Activated CD4-positive, alpha-beta memory T cell treated with anti-CD3 and anti-CD28 coated beads, Interleukin-2, amount 10 ng/mL, durations not matched to agents 7 days and 5 days (primary cell): ENCODE data around the gene MTREX. TPM values are rescaled to one million over a fixed set of nuclear protein-coding genes. Genes with fewer than 3 reads are reported as not detected.

Source experiments
- CTCF ChIA-PET: fragments of 350-600 bp; sonication (Branson Sonifier 250); formaldehyde crosslinking; loops from one replicate; lab custom pipeline; 2021; ENCODE audit warnings: antibody characterized with exemption, inconsistent platforms; lab: Charles Lee
- POLR2A ChIA-PET: fragments of 350-600 bp; sonication (Branson Sonifier 250); formaldehyde crosslinking; loops from one replicate; lab custom pipeline; 2021; ENCODE audit warnings: antibody characterized with exemption; lab: Charles Lee
- DNase-seq: peaks from one replicate; pipeline ENCODE4 v3.0.0-alpha.2; 2020
- H3K27ac Mint-ChIP-seq: one replicate; pipeline ENCODE4 v1.8.0; 2021; ENCODE audit warnings: mild to moderate bottlenecking, mixed read lengths
- H3K27me3 Mint-ChIP-seq: one replicate; pipeline ENCODE4 v1.8.0; 2021; ENCODE audit warnings: mixed read lengths
- H3K36me3 Mint-ChIP-seq: one replicate; pipeline ENCODE4 v1.8.0; 2021; ENCODE audit warnings: low read depth, mixed read lengths
- H3K4me1 Mint-ChIP-seq: one replicate; pipeline ENCODE4 v1.8.0; 2021; ENCODE audit warnings: mixed read lengths
- H3K4me3 Mint-ChIP-seq: one replicate; pipeline ENCODE4 v1.8.0; 2021; ENCODE audit warnings: mild to moderate bottlenecking, mixed read lengths
- H3K9me3 Mint-ChIP-seq: one replicate; pipeline ENCODE4 v1.8.0; 2021; ENCODE audit warnings: mixed read lengths
- total RNA-seq, 2 experiments: library from RNA; stranded (reverse); gene quantifications; one replicate each; pipeline ENCODE4 v1.2.3, GENCODE V29; 2021

The MTREX gene
- total RNA-seq, 2 experiments from 2014 or later = 69.7 to 71.4 TPM

- Mint-ChIP-seq H3K4me1 (peaks cover 25% of the 10 kb centered on the region), H3K36me3 (peaks cover 8% of the 10 kb centered on the region), H3K27ac (no peak overlapping the region), H3K4me3 (no peak overlapping the region), H3K9me3 (no peaks in the 10 kb centered on the region), H3K27me3 (no peaks in the 10 kb centered on the region)
- CTCF ChIA-PET = no interaction called here
- no peak for DNase-seq
- POLR2A ChIA-PET = no interaction called here
Measured at GRCh38 chr5:55441954-55442353, 134.2 kb downstream of the MTREX start.

- Mint-ChIP-seq H3K4me3 (no peak overlapping the region), H3K27me3 (no peaks in the 10 kb centered on the region), H3K27ac (no peak overlapping the region), H3K4me1 (peaks cover 3% of the 10 kb centered on the region), H3K9me3 (no peaks in the 10 kb centered on the region), H3K36me3 (no peaks in the 10 kb centered on the region)
- ChIA-PET POLR2A (no interaction called here), CTCF (no interaction called here)
- DNase-seq = no peak
Measured at GRCh38 chr5:55445791-55446190, 138.0 kb downstream of the MTREX start.

GRCh38 chr5:55446640-55447351, 139.0 kb downstream of the MTREX start:
- H3K36me3 Mint-ChIP-seq = no peaks in the 10 kb centered on the region
- no peak for DNase-seq
- no peaks in the 10 kb centered on the region for H3K4me1 Mint-ChIP-seq
- no peak overlapping the region for H3K4me3 Mint-ChIP-seq
- no peaks in the 10 kb centered on the region for H3K27me3 Mint-ChIP-seq
- no peaks in the 10 kb centered on the region for H3K9me3 Mint-ChIP-seq
- no peak overlapping the region for H3K27ac Mint-ChIP-seq
- POLR2A ChIA-PET = no interaction called here
- CTCF ChIA-PET = interaction anchor here (1.7 kb wide), 1 partner anchor 246 kb away, joined by 5 read pairs; no protein-coding TSS in a partner anchor

- Mint-ChIP-seq H3K27ac (no peak overlapping the region), H3K9me3 (no peaks in the 10 kb centered on the region), H3K4me3 (no peak overlapping the region), H3K36me3 (no peaks in the 10 kb centered on the region), H3K27me3 (no peaks in the 10 kb centered on the region), H3K4me1 (no peaks in the 10 kb centered on the region)
- ChIA-PET POLR2A (no interaction called here), CTCF (no interaction called here)
- no peak for DNase-seq
Measured at GRCh38 chr5:55450050-55450765, 142.4 kb downstream of the MTREX start.

GRCh38 chr5:55451976-55452375, 144.2 kb downstream of the MTREX start:
- no peak for DNase-seq
- peaks cover 2% of the 10 kb centered on the region for H3K4me1 Mint-ChIP-seq
- H3K36me3 Mint-ChIP-seq = no peaks in the 10 kb centered on the region
- no peaks in the 10 kb centered on the region for H3K9me3 Mint-ChIP-seq
- ChIA-PET CTCF (no interaction called here), POLR2A (no interaction called here)
- no peak overlapping the region for H3K4me3 Mint-ChIP-seq
- H3K27me3 Mint-ChIP-seq = no peaks in the 10 kb centered on the region
- no peak overlapping the region for H3K27ac Mint-ChIP-seq

GRCh38 chr5:55453211-55453610, 145.4 kb downstream of the MTREX start:
- Mint-ChIP-seq H3K9me3 (no peaks in the 10 kb centered on the region), H3K27me3 (no peaks in the 10 kb centered on the region), H3K4me3 (no peak overlapping the region), H3K27ac (no peak overlapping the region), H3K36me3 (no peaks in the 10 kb centered on the region), H3K4me1 (peaks cover 2% of the 10 kb centered on the region)
- DNase-seq = no peak
- ChIA-PET CTCF (no interaction called here), POLR2A (no interaction called here)

- Mint-ChIP-seq H3K9me3 (no peaks in the 10 kb centered on the region), H3K27ac (no peak overlapping the region), H3K4me3 (no peak overlapping the region), H3K4me1 (peaks cover 2% of the 10 kb centered on the region), H3K27me3 (no peaks in the 10 kb centered on the region), H3K36me3 (no peaks in the 10 kb centered on the region)
- CTCF ChIA-PET = no interaction called here
- DNase-seq = no peak
- POLR2A ChIA-PET = interaction anchor here (0.6 kb wide), 1 partner anchor 319 kb away, joined by 3 read pairs; no protein-coding TSS in a partner anchor
Measured at GRCh38 chr5:55454282-55454681, 146.5 kb downstream of the MTREX start.

- Mint-ChIP-seq H3K4me1 (peaks cover 2% of the 10 kb centered on the region), H3K27me3 (no peaks in the 10 kb centered on the region), H3K36me3 (no peaks in the 10 kb centered on the region), H3K9me3 (no peaks in the 10 kb centered on the region), H3K4me3 (no peak overlapping the region), H3K27ac (no peak overlapping the region)
- POLR2A ChIA-PET = no interaction called here
- no peak for DNase-seq
- CTCF ChIA-PET = interaction anchor here (0.6 to 1.0 kb wide), 2 partner anchors 13 to 14 kb away, joined by 4 read pairs; no protein-coding TSS in a partner anchor
Measured at GRCh38 chr5:55456216-55456895, 148.6 kb downstream of the MTREX start.

GRCh38 chr5:55459572-55459971, 151.8 kb downstream of the MTREX start:
- no peak for DNase-seq
- Mint-ChIP-seq H3K4me1 (peaks cover 2% of the 10 kb centered on the region), H3K27me3 (no peaks in the 10 kb centered on the region), H3K27ac (no peak overlapping the region), H3K9me3 (no peaks in the 10 kb centered on the region), H3K36me3 (no peaks in the 10 kb centered on the region), H3K4me3 (no peak overlapping the region)
- POLR2A ChIA-PET = no interaction called here
- CTCF ChIA-PET = no interaction called here

- H3K27ac Mint-ChIP-seq = no peak overlapping the region
- no peaks in the 10 kb centered on the region for H3K36me3 Mint-ChIP-seq
- H3K4me1 Mint-ChIP-seq = no peaks in the 10 kb centered on the region
- no peaks in the 10 kb centered on the region for H3K9me3 Mint-ChIP-seq
- H3K4me3 Mint-ChIP-seq = no peak overlapping the region
- ChIA-PET POLR2A (no interaction called here), CTCF (no interaction called here)
- no peak for DNase-seq
- no peaks in the 10 kb centered on the region for H3K27me3 Mint-ChIP-seq
Measured at GRCh38 chr5:55463613-55464012, 155.8 kb downstream of the MTREX start.

GRCh38 chr5:55467862-55468551, 160.2 kb downstream of the MTREX start:
- ChIA-PET POLR2A (interaction anchor here (0.6 kb wide), 1 partner anchor 741 kb away, joined by 3 read pairs; no protein-coding TSS in a partner anchor), CTCF (no interaction called here)
- no peak overlapping the region for H3K27ac Mint-ChIP-seq
- H3K4me1 Mint-ChIP-seq = no peaks in the 10 kb centered on the region
- H3K36me3 Mint-ChIP-seq = no peaks in the 10 kb centered on the region
- no peak overlapping the region for H3K4me3 Mint-ChIP-seq
- no peaks in the 10 kb centered on the region for H3K9me3 Mint-ChIP-seq
- DNase-seq = no peak
- no peaks in the 10 kb centered on the region for H3K27me3 Mint-ChIP-seq

GRCh38 chr5:55469839-55470238, 162.1 kb downstream of the MTREX start:
- POLR2A ChIA-PET = no interaction called here
- Mint-ChIP-seq H3K9me3 (no peaks in the 10 kb centered on the region), H3K4me3 (no peak overlapping the region), H3K27ac (no peak overlapping the region), H3K27me3 (no peaks in the 10 kb centered on the region), H3K36me3 (no peaks in the 10 kb centered on the region), H3K4me1 (no peaks in the 10 kb centered on the region)
- DNase-seq = no peak
- CTCF ChIA-PET = no interaction called here

GRCh38 chr5:55470282-55470681, 162.5 kb downstream of the MTREX start:
- DNase-seq = no peak
- no peak overlapping the region for H3K4me3 Mint-ChIP-seq
- no peaks in the 10 kb centered on the region for H3K27me3 Mint-ChIP-seq
- ChIA-PET CTCF (interaction anchor here (0.7 kb wide), 1 partner anchor 64 kb away, joined by 3 read pairs; no protein-coding TSS in a partner anchor), POLR2A (no interaction called here)
- H3K9me3 Mint-ChIP-seq = no peaks in the 10 kb centered on the region
- no peak overlapping the region for H3K27ac Mint-ChIP-seq
- H3K36me3 Mint-ChIP-seq = no peaks in the 10 kb centered on the region
- H3K4me1 Mint-ChIP-seq = no peaks in the 10 kb centered on the region
